H1 (cell line): ENCODE measurements around the gene ANXA4. TPM values are rescaled to one million over a fixed set of nuclear protein-coding genes. Genes with fewer than 3 reads are reported as not detected.

Experiments used
- CTCF ChIA-PET: fragments of 300-600 bp; sonication (Branson Sonifier 250); formaldehyde crosslinking; loops from one replicate; lab custom pipeline; 2021; ENCODE audit not compliant: partially characterized antibody; lab: Charles Lee
- POLR2A ChIA-PET: fragments of 300-600 bp; sonication (Branson Sonifier 250); formaldehyde crosslinking; loops from one replicate; lab custom pipeline; 2021; ENCODE audit warnings: inconsistent platforms; ENCODE audit not compliant: partially characterized antibody; lab: Charles Lee
- DNase-seq, 2 experiments: peaks; one replicate each; pipeline versions ENCODE4 v3.0.0 to v3.0.0-alpha.2; 2010 to 2022; ENCODE audit warnings: low spot score in 2 of 2, low read depth in 1 of 2, mixed read lengths in 1 of 2
- FAIRE-seq: peaks from 2 replicates; lab custom pipeline; 2011; peaks lifted over from hg19 to GRCh38; lab: Jason Lieb, UNC
- H2AFZ ChIP-seq: 2 replicates; pipeline ENCODE4 v1.8.1; 2012; ENCODE audit warnings: low read length, inconsistent platforms
- H2AK5ac ChIP-seq: 2 replicates; pipeline ENCODE4 v1.6.1; 2013; ENCODE audit warnings: low read depth, low read length
- H2BK120ac ChIP-seq: replicated peaks from 2 replicates; pipeline ENCODE3; 2013; ENCODE audit warnings: low read depth, low read length, inconsistent platforms
- H2BK12ac ChIP-seq: 2 replicates; pipeline ENCODE4 v1.6.1; 2013; ENCODE audit warnings: low read depth, low read length
- H2BK15ac ChIP-seq: 2 replicates; pipeline ENCODE4 v1.6.1; 2013; ENCODE audit warnings: low read length
- H2BK20ac ChIP-seq: 2 replicates; pipeline ENCODE4 v1.6.1; 2013; ENCODE audit warnings: low read length
- H2BK5ac ChIP-seq: 2 replicates; pipeline ENCODE4 v1.6.1; 2013; ENCODE audit warnings: low read depth, low read length
- H3K14ac ChIP-seq: 2 replicates; pipeline ENCODE4 v1.6.1; 2013; ENCODE audit warnings: inconsistent platforms; ENCODE audit not compliant: insufficient read length
- H3K18ac ChIP-seq: 2 replicates; pipeline ENCODE4 v1.6.1; 2013; ENCODE audit warnings: low read length; ENCODE audit errors: extremely low read depth
- H3K23ac ChIP-seq: 2 replicates; pipeline ENCODE4 v1.6.1; 2013; ENCODE audit warnings: inconsistent platforms; ENCODE audit not compliant: insufficient read length
- H3K23me2 ChIP-seq: 2 replicates; pipeline ENCODE4 v1.6.1; 2013; ENCODE audit warnings: low read depth, low read length
- H3K27ac ChIP-seq: 2 replicates; pipeline ENCODE4 v1.6.1; 2011; ENCODE audit warnings: low read depth, low read length, inconsistent platforms
- H3K27me3 ChIP-seq, 4 experiments: replicated peaks in 1 of 4; 1 replicate in 1 of 4; 2 replicates in 3 of 4; pipeline versions ENCODE4 v1.6.1 to v1.8.1; 2011 to 2013; ENCODE audit warnings: low read length in 3 of 4, mild to moderate bottlenecking in 3 of 4, inconsistent platforms in 2 of 4, mixed read lengths in 2 of 4, moderate library complexity in 1 of 4; ENCODE audit not compliant: control insufficient read depth in 3 of 4, insufficient read depth in 3 of 4; ENCODE audit errors: extremely low read depth in 1 of 4
- H3K36me3 ChIP-seq, 4 experiments: 2 replicates each; pipeline versions ENCODE4 v1.6.1 to v1.8.1; 2011 to 2013; ENCODE audit warnings: mild to moderate bottlenecking in 4 of 4, low read length in 3 of 4, moderate library complexity in 2 of 4, control low read depth in 1 of 4, inconsistent platforms in 1 of 4; ENCODE audit not compliant: insufficient read depth in 4 of 4, control insufficient read depth in 2 of 4
- H3K4ac ChIP-seq: replicated peaks from 2 replicates; pipeline ENCODE3; 2013; ENCODE audit warnings: low read length, low read depth, mixed read lengths, inconsistent platforms; ENCODE audit not compliant: insufficient read length
- H3K4me1 ChIP-seq, 4 experiments: replicated peaks in 1 of 4; 1 replicate in 1 of 4; 2 replicates in 3 of 4; pipeline versions ENCODE4 v1.6.1 to v1.8.1; 2011 to 2013; ENCODE audit warnings: low read length in 3 of 4, inconsistent platforms in 2 of 4, mixed read lengths in 1 of 4; ENCODE audit not compliant: insufficient read depth in 4 of 4, control insufficient read depth in 3 of 4
- H3K4me2 ChIP-seq, 2 experiments: 2 replicates each; pipeline versions ENCODE4 v1.6.1 to v1.8.1; 2011 to 2013; ENCODE audit warnings: low read depth in 2 of 2, low read length in 2 of 2, control low read depth in 1 of 2, inconsistent platforms in 1 of 2, mild to moderate bottlenecking in 1 of 2; ENCODE audit not compliant: insufficient read depth in 1 of 2
- H3K4me3 ChIP-seq, 4 experiments: fragments of 200-600, 300-600 bp in 1 of 4; sonication (generic), shearing (Covaris generic), sonication (Bioruptor Twin) in 1 of 4; 2 replicates each; pipeline versions ENCODE4 v1.5.1 to v1.8.1; 2011 to 2016; ENCODE audit warnings: low read length in 4 of 4, low read depth in 3 of 4, control low read depth in 2 of 4, inconsistent platforms in 2 of 4, mild to moderate bottlenecking in 2 of 4, mixed read lengths in 1 of 4, moderate library complexity in 1 of 4; ENCODE audit not compliant: insufficient read depth in 2 of 4; ENCODE audit errors: extremely low read depth in 1 of 4
- H3K56ac ChIP-seq: replicated peaks from 2 replicates; pipeline ENCODE3; 2013; ENCODE audit warnings: low read depth, mild to moderate bottlenecking, mixed read lengths, low read length, inconsistent platforms; ENCODE audit not compliant: insufficient read length
- H3K79me1 ChIP-seq: 2 replicates; pipeline ENCODE4 v1.6.1; 2013; ENCODE audit warnings: low read depth, low read length, control low read depth
- H3K79me2 ChIP-seq, 2 experiments: 2 replicates each; pipeline versions ENCODE4 v1.6.1 to v1.8.1; 2012 to 2013; ENCODE audit warnings: low read length in 2 of 2, mild to moderate bottlenecking in 2 of 2, inconsistent platforms in 1 of 2; ENCODE audit not compliant: insufficient read depth in 2 of 2, control insufficient read depth in 1 of 2
- H3K9ac ChIP-seq, 4 experiments: replicated peaks in 1 of 4; 1 replicate in 1 of 4; 2 replicates in 3 of 4; pipeline versions ENCODE4 v1.6.1 to v1.8.1; 2011 to 2013; ENCODE audit warnings: low read depth in 3 of 4, low read length in 3 of 4, control low read depth in 2 of 4, mild to moderate bottlenecking in 2 of 4, moderate library complexity in 2 of 4, inconsistent platforms in 1 of 4; ENCODE audit errors: extremely low read depth in 1 of 4
- H3K9me3 ChIP-seq, 2 experiments: 2 replicates each; pipeline versions ENCODE4 v1.6.1 to v1.8.1; 2012 to 2013; ENCODE audit warnings: mild to moderate bottlenecking in 2 of 2, moderate library complexity in 2 of 2, control low read depth in 1 of 2, inconsistent platforms in 1 of 2, low read depth in 1 of 2, low read length in 1 of 2, mixed read lengths in 1 of 2; ENCODE audit not compliant: insufficient read depth in 2 of 2
- H4K20me1 ChIP-seq, 2 experiments: replicated peaks in 1 of 2; 2 replicates each; pipeline versions ENCODE3 to v1.8.1; 2011 to 2013; ENCODE audit warnings: inconsistent platforms in 2 of 2, low read length in 2 of 2, mild to moderate bottlenecking in 1 of 2; ENCODE audit not compliant: insufficient read depth in 2 of 2, control insufficient read depth in 1 of 2
- H4K5ac ChIP-seq: 2 replicates; pipeline ENCODE4 v1.6.1; 2013; ENCODE audit warnings: low read length, low read depth, mixed read lengths, inconsistent platforms; ENCODE audit not compliant: insufficient read length
- H4K8ac ChIP-seq: 2 replicates; pipeline ENCODE4 v1.8.0; 2013; ENCODE audit warnings: mild to moderate bottlenecking, moderate library complexity, low read length, inconsistent platforms; ENCODE audit not compliant: insufficient read depth; ENCODE audit errors: extremely low read depth
- H4K91ac ChIP-seq: replicated peaks from 2 replicates; pipeline ENCODE3; 2013; ENCODE audit warnings: low read length, mixed read lengths, inconsistent platforms; ENCODE audit not compliant: insufficient read length
- CEBPB ChIP-seq: IDR thresholded peaks from 2 replicates; pipeline ENCODE4 v1.6.1; 2012; ENCODE audit warnings: low read depth, low read length
- CTCF ChIP-seq, 3 experiments: IDR thresholded peaks; 1 replicate in 2 of 3; 2 replicates in 1 of 3; pipeline versions ENCODE4 v1.5.1 to v1.6.1; 2011; ENCODE audit warnings: low read length in 3 of 3, mild to moderate bottlenecking in 3 of 3, inconsistent platforms in 2 of 3, low read depth in 1 of 3, moderate library complexity in 1 of 3; ENCODE audit not compliant: insufficient read depth in 1 of 3; ENCODE audit errors: control extremely low read depth in 1 of 3
- HDAC2 ChIP-seq, 2 experiments: fragments of 300-600 bp in 1 of 2; sonication (generic) in 1 of 2; IDR thresholded peaks; 2 replicates each; pipeline ENCODE4 v1.6.1; 2011 to 2012; ENCODE audit warnings: low read depth in 2 of 2, low read length in 2 of 2, mild to moderate bottlenecking in 2 of 2, moderate library complexity in 2 of 2, borderline replicate concordance in 1 of 2, inconsistent platforms in 1 of 2
- HDAC6 ChIP-seq: IDR thresholded peaks from one replicate; pipeline ENCODE4 v1.7.1; 2012; ENCODE audit warnings: low read depth, mild to moderate bottlenecking, inconsistent platforms, low read length, moderate library complexity
- RFX5 ChIP-seq: IDR thresholded peaks from 2 replicates; pipeline ENCODE4 v1.6.1; 2011; ENCODE audit warnings: low read depth, low read length, improper control_type of control experiment, borderline replicate concordance
- SIRT6 ChIP-seq: IDR thresholded peaks from one replicate; pipeline ENCODE4 v1.7.1; 2012; ENCODE audit warnings: low read length, inconsistent platforms
- TEAD4 ChIP-seq: IDR thresholded peaks from 2 replicates; pipeline ENCODE4 v1.6.1; 2012; ENCODE audit warnings: low read depth, low read length, inconsistent platforms, mixed read lengths
- WGBS, 2 experiments: shearing (Covaris generic) in 1 of 2; methylation state at CpG; one replicate each; pipeline versions ENCODE4 v1.1.6 to v1.1.7; 2013 to 2015; ENCODE audit warnings: low lambda C conversion rate in 2 of 2, mixed read lengths in 2 of 2, inconsistent platforms in 1 of 2, low coverage in 1 of 2, missing lambda C conversion rate in 1 of 2; ENCODE audit not compliant: insufficient replicate concordance in 2 of 2, insufficient coverage in 1 of 2, insufficient read length in 1 of 2; ENCODE audit errors: extremely low coverage in 1 of 2, missing lambda C conversion rate in 1 of 2; 5-methylcytosine and 5-hydroxymethylcytosine counted together
- polyA plus RNA-seq, 7 experiments: library from polyadenylated mRNA; depleted of rRNA in 3 of 7; stranded (reverse) in 5 of 7; unstranded in 2 of 7; fragments of >200 nt in 5 of 7; fragments of 200-250 nt in 2 of 7; gene quantifications; 1 replicate in 5 of 7; 2 replicates in 1 of 7; 4 replicates in 1 of 7; pipeline versions ENCODE4 v1.2.1 to v1.2.3, GENCODE V29; 2011 to 2013; ENCODE audit warnings: missing spikeins in 2 of 7, mixed read lengths in 2 of 7
- total RNA-seq: library from RNA; stranded (reverse); fragmentation: NEBNext Ultra II Directional; extraction: Animal tissue kit (Norgen Biotek cat#: 25700); gene quantifications from 2 replicates; pipeline ENCODE4 v1.2.1, GENCODE V29; 2021
- TF ChIP-seq, protein P1 (sequence below): IDR thresholded peaks from 2 replicates; pipeline ENCODE4 v1.6.1; 2011; ENCODE audit warnings: low read length, improper control_type of control experiment

Gene ANXA4
- total and polyA plus RNA-seq, 2 of the 8 experiments (the other 6 are each of a cell fraction or from before 2014, with no cell fraction given): 9.4 to 17.6 TPM

DNA sequence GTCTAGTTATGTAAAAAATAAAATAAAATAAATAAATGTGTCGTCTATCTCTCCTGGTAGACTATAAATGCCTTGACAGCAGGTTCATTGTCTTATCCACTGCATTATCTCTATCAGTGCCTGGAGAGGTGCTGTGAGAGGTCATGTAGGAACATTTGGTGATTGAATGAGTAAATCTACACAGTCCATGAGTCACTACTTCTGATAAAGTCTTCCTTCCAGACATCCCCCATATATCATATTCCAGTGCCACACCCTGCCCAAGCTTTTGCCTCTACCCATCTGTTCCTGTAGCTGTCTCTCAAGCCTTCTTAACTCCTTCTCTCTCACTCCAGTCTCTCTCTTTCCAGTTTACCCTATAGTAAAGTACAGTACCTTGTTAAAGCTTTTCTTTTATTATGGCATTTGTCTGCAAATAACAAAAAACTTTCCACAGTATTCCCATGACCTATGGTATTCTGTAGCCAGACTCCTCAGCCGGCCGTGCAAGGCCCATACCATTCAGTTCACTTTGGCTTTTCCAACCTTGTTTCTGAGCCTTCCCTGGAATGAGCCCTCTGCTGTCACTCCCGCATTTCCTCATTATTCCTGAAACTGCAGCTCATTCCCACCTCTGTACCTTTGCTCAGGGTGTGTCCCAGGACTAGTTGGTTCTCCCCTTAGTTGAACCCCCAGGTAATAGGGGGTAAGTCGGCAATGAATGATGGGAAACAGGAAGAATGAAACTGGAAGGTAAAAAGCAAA is 37.5 kb downstream of the ANXA4 start:
- Histone ChIP-seq H3K9me3 (no peaks in the 10 kb centered on the region; a peak in 1 of 4 replicates), H3K36me3 (no peaks in the 10 kb centered on the region), H3K18ac (0 out of 2 replicates have a peak overlapping the region, but pooled peaks have one; percentile 64), H2BK20ac (no peak overlapping the region), H2BK15ac (no peak overlapping the region), H3K4me3 (no peak overlapping the region), H2BK5ac (0 out of 2 replicates have a peak overlapping the region, but pooled peaks have one; percentile 50), H2BK12ac (0 out of 2 replicates have a peak overlapping the region, but pooled peaks have one; percentile 32), H2AFZ (no peak overlapping the region), H3K23me2 (no peaks in the 10 kb centered on the region), H4K20me1 (no peaks in the 10 kb centered on the region), H3K79me2 (no peaks in the 10 kb centered on the region), H4K5ac (no peak overlapping the region), H3K27me3 (no peaks in the 10 kb centered on the region), H3K4ac (no peak overlapping the region), H3K27ac (no peak overlapping the region), H3K14ac (no peak overlapping the region), H4K91ac (no peak overlapping the region), H2BK120ac (no peak overlapping the region), H3K4me1 (peaks cover 2 to 23% (median 12%) of the 10 kb centered on the region in 4 experiments), H3K23ac (no peak overlapping the region), H4K8ac (no peak overlapping the region), H3K4me2 (no peak overlapping the region), H2AK5ac (no peak overlapping the region), H3K9ac (no peak overlapping the region), H3K79me1 (no peaks in the 10 kb centered on the region), H3K56ac (no peak overlapping the region)
- DNase-seq: no peak
- ChIA-PET POLR2A (interaction anchor here (0.7 kb wide), 1 partner anchor 325 kb away, joined by 3 read pairs; no protein-coding TSS in a partner anchor), CTCF (interaction anchor here (0.9 to 1.6 kb wide), 3 partner anchors 11 to 37 kb away, joined by 3 to 8 read pairs (median 3); no protein-coding TSS in a partner anchor)
- WGBS, 2 experiments: 90% methylated on average over 5 of the region's 5 CpGs; no CpG with 5 or more reads in 1 of the 2 experiments
- no peak for FAIRE-seq
- TF ChIP-seq CEBPB: no peak
- TF ChIP-seq SIRT6: no peak
- no peak for TF ChIP-seq TEAD4
- TF ChIP-seq HDAC6: no peak
- no peak for TF ChIP-seq HDAC2 (IDR thresholded peaks at IDR 0.05; ENCODE audit: borderline replicate concordance in 1 of 2, low read depth in 2 of 2, low read length in 2 of 2)
- TF ChIP-seq, protein P1, sequence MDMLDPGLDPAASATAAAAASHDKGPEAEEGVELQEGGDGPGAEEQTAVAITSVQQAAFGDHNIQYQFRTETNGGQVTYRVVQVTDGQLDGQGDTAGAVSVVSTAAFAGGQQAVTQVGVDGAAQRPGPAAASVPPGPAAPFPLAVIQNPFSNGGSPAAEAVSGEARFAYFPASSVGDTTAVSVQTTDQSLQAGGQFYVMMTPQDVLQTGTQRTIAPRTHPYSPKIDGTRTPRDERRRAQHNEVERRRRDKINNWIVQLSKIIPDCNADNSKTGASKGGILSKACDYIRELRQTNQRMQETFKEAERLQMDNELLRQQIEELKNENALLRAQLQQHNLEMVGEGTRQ: no peak
- TF ChIP-seq RFX5: no peak
- TF ChIP-seq CTCF (IDR thresholded peaks at IDR 0.05; ENCODE audit: control extremely low read depth in 1 of 3, insufficient read depth in 1 of 3, low read depth in 1 of 3, low read length in 3 of 3): no peak
